Measurements from ENCODE around the gene PLXDC2.

The PLXDC2 gene

GRCh38 chr10:20109613-20110012, 293.4 kb downstream of the PLXDC2 start:
- H3K36me3 ChIP-seq (ENCODE audit: insufficient read depth, low read length) = no peaks in the 10 kb centered on the region
- H3K4me3 ChIP-seq (ENCODE audit: low read depth in 1 of 2, low read length in 2 of 2) = no peak overlapping the region
- no peaks in the 10 kb centered on the region for H3K9me3 ChIP-seq (ENCODE audit: low read length)
- H3K9ac ChIP-seq (ENCODE audit: low read length) = no peak overlapping the region
- H3K27ac ChIP-seq (ENCODE audit: low read depth, low read length) = no peak overlapping the region
- no peaks in the 10 kb centered on the region for H3K27me3 ChIP-seq (ENCODE audit: control insufficient read depth in 1 of 2, insufficient read depth in 2 of 2, low read length in 2 of 2)
- H3K4me1 ChIP-seq (ENCODE audit: insufficient read depth, low read length) = no peaks in the 10 kb centered on the region

GRCh38 chr10:20110125-20111100, 294.2 kb downstream of the PLXDC2 start:
- H3K27me3 ChIP-seq (ENCODE audit: control insufficient read depth in 1 of 2, insufficient read depth in 2 of 2, low read length in 2 of 2) = no peaks in the 10 kb centered on the region
- no peaks in the 10 kb centered on the region for H3K36me3 ChIP-seq (ENCODE audit: insufficient read depth, low read length)
- H3K27ac ChIP-seq (ENCODE audit: low read depth, low read length) = no peak overlapping the region
- no peaks in the 10 kb centered on the region for H3K9me3 ChIP-seq (ENCODE audit: low read length)
- H3K9ac ChIP-seq (ENCODE audit: low read length) = no peak overlapping the region
- H3K4me3 ChIP-seq (ENCODE audit: low read depth in 1 of 2, low read length in 2 of 2) = no peak overlapping the region
- H3K4me1 ChIP-seq (ENCODE audit: insufficient read depth, low read length) = no peaks in the 10 kb centered on the region

- Histone ChIP-seq H3K9me3 (ENCODE audit: low read length) (no peaks in the 10 kb centered on the region), H3K27ac (ENCODE audit: low read depth, low read length) (no peak overlapping the region)
Measured at GRCh38 chr10:20114179-20114578, 297.9 kb downstream of the PLXDC2 start.

GRCh38 chr10:20115894-20116293, 299.7 kb downstream of the PLXDC2 start:
- no peak overlapping the region for H3K9ac ChIP-seq (ENCODE audit: low read length)
- no peaks in the 10 kb centered on the region for H3K9me3 ChIP-seq (ENCODE audit: low read length)
- no peak overlapping the region for H3K4me3 ChIP-seq (ENCODE audit: low read depth in 1 of 2, low read length in 2 of 2)
- no peaks in the 10 kb centered on the region for H3K36me3 ChIP-seq (ENCODE audit: insufficient read depth, low read length)
- H3K27me3 ChIP-seq (ENCODE audit: control insufficient read depth in 1 of 2, insufficient read depth in 2 of 2, low read length in 2 of 2) = no peaks in the 10 kb centered on the region
- no peak overlapping the region for H3K27ac ChIP-seq (ENCODE audit: low read depth, low read length)
- no peaks in the 10 kb centered on the region for H3K4me1 ChIP-seq (ENCODE audit: insufficient read depth, low read length)

More at GRCh38 chr10:20114179-20114578, 297.9 kb downstream of the PLXDC2 start:
- H3K4me3 ChIP-seq (ENCODE audit: low read depth in 1 of 2, low read length in 2 of 2) = no peak overlapping the region
- no peaks in the 10 kb centered on the region for H3K4me1 ChIP-seq (ENCODE audit: insufficient read depth, low read length)
- no peaks in the 10 kb centered on the region for H3K36me3 ChIP-seq (ENCODE audit: insufficient read depth, low read length)
- H3K27me3 ChIP-seq (ENCODE audit: control insufficient read depth in 1 of 2, insufficient read depth in 2 of 2, low read length in 2 of 2) = no peaks in the 10 kb centered on the region
- H3K9ac ChIP-seq (ENCODE audit: low read length) = no peak overlapping the region

GRCh38 chr10:20117471-20117870, 301.2 kb downstream of the PLXDC2 start:
- H3K36me3 ChIP-seq (ENCODE audit: insufficient read depth, low read length) = no peaks in the 10 kb centered on the region
- no peaks in the 10 kb centered on the region for H3K9me3 ChIP-seq (ENCODE audit: low read length)

GRCh38 chr10:20118119-20118518, 301.9 kb downstream of the PLXDC2 start:
- Histone ChIP-seq H3K36me3 (ENCODE audit: insufficient read depth, low read length) (no peaks in the 10 kb centered on the region), H3K4me1 (ENCODE audit: insufficient read depth, low read length) (no peaks in the 10 kb centered on the region), H3K27me3 (ENCODE audit: control insufficient read depth in 1 of 2, insufficient read depth in 2 of 2, low read length in 2 of 2) (no peaks in the 10 kb centered on the region), H3K27ac (ENCODE audit: low read depth, low read length) (no peak overlapping the region), H3K9ac (ENCODE audit: low read length) (no peak overlapping the region), H3K4me3 (ENCODE audit: low read depth in 1 of 2, low read length in 2 of 2) (no peak overlapping the region), H3K9me3 (ENCODE audit: low read length) (no peaks in the 10 kb centered on the region)

More at GRCh38 chr10:20117471-20117870, 301.2 kb downstream of the PLXDC2 start:
- no peaks in the 10 kb centered on the region for H3K4me1 ChIP-seq (ENCODE audit: insufficient read depth, low read length)
- no peak overlapping the region for H3K27ac ChIP-seq (ENCODE audit: low read depth, low read length)
- H3K9ac ChIP-seq (ENCODE audit: low read length) = no peak overlapping the region
- H3K27me3 ChIP-seq (ENCODE audit: control insufficient read depth in 1 of 2, insufficient read depth in 2 of 2, low read length in 2 of 2) = no peaks in the 10 kb centered on the region
- no peak overlapping the region for H3K4me3 ChIP-seq (ENCODE audit: low read depth in 1 of 2, low read length in 2 of 2)

GRCh38 chr10:20128811-20129210, 312.6 kb downstream of the PLXDC2 start:
- H3K9ac ChIP-seq (ENCODE audit: low read length) = no peak overlapping the region
- peaks cover 1% of the 10 kb centered on the region for H3K9me3 ChIP-seq (ENCODE audit: low read length)
- H3K27ac ChIP-seq (ENCODE audit: low read depth, low read length) = no peak overlapping the region
- no peaks in the 10 kb centered on the region for H3K36me3 ChIP-seq (ENCODE audit: insufficient read depth, low read length)
- no peaks in the 10 kb centered on the region for H3K4me1 ChIP-seq (ENCODE audit: insufficient read depth, low read length)
- no peak overlapping the region for H3K4me3 ChIP-seq (ENCODE audit: low read depth in 1 of 2, low read length in 2 of 2)
- H3K27me3 ChIP-seq (ENCODE audit: control insufficient read depth in 1 of 2, insufficient read depth in 2 of 2, low read length in 2 of 2) = no peaks in the 10 kb centered on the region

- Histone ChIP-seq H3K27ac (ENCODE audit: low read depth, low read length) (no peak overlapping the region), H3K4me3 (ENCODE audit: low read depth in 1 of 2, low read length in 2 of 2) (no peak overlapping the region), H3K4me1 (ENCODE audit: insufficient read depth, low read length) (no peaks in the 10 kb centered on the region), H3K9me3 (ENCODE audit: low read length) (peaks cover 8% of the 10 kb centered on the region), H3K36me3 (ENCODE audit: insufficient read depth, low read length) (no peaks in the 10 kb centered on the region), H3K9ac (ENCODE audit: low read length) (no peak overlapping the region), H3K27me3 (ENCODE audit: control insufficient read depth in 1 of 2, insufficient read depth in 2 of 2, low read length in 2 of 2) (no peaks in the 10 kb centered on the region)
Measured at GRCh38 chr10:20132816-20133215, 316.6 kb downstream of the PLXDC2 start.

GRCh38 chr10:20133669-20134189, 317.5 kb downstream of the PLXDC2 start:
- H3K9ac ChIP-seq (ENCODE audit: low read length) = no peak overlapping the region
- H3K27me3 ChIP-seq (ENCODE audit: control insufficient read depth in 1 of 2, insufficient read depth in 2 of 2, low read length in 2 of 2) = no peaks in the 10 kb centered on the region
- no peaks in the 10 kb centered on the region for H3K4me1 ChIP-seq (ENCODE audit: insufficient read depth, low read length)
- H3K4me3 ChIP-seq (ENCODE audit: low read depth in 1 of 2, low read length in 2 of 2) = no peak overlapping the region
- no peak overlapping the region for H3K27ac ChIP-seq (ENCODE audit: low read depth, low read length)
- H3K9me3 ChIP-seq (ENCODE audit: low read length) = peaks cover 8% of the 10 kb centered on the region
- no peaks in the 10 kb centered on the region for H3K36me3 ChIP-seq (ENCODE audit: insufficient read depth, low read length)

- no peak overlapping the region for H3K27ac ChIP-seq (ENCODE audit: low read depth, low read length)
- H3K4me3 ChIP-seq (ENCODE audit: low read depth in 1 of 2, low read length in 2 of 2) = no peak overlapping the region
- no peak overlapping the region for H3K9ac ChIP-seq (ENCODE audit: low read length)
- H3K4me1 ChIP-seq (ENCODE audit: insufficient read depth, low read length) = no peaks in the 10 kb centered on the region
- no peaks in the 10 kb centered on the region for H3K9me3 ChIP-seq (ENCODE audit: low read length)
- H3K27me3 ChIP-seq (ENCODE audit: control insufficient read depth in 1 of 2, insufficient read depth in 2 of 2, low read length in 2 of 2) = no peaks in the 10 kb centered on the region
- no peaks in the 10 kb centered on the region for H3K36me3 ChIP-seq (ENCODE audit: insufficient read depth, low read length)
Measured at GRCh38 chr10:20142311-20142710, 326.1 kb downstream of the PLXDC2 start.

GRCh38 chr10:20144268-20144667, 328.0 kb downstream of the PLXDC2 start:
- H3K36me3 ChIP-seq (ENCODE audit: insufficient read depth, low read length) = no peaks in the 10 kb centered on the region
- H3K9ac ChIP-seq (ENCODE audit: low read length) = no peak overlapping the region
- H3K4me3 ChIP-seq (ENCODE audit: low read depth in 1 of 2, low read length in 2 of 2) = no peak overlapping the region
- H3K27ac ChIP-seq (ENCODE audit: low read depth, low read length) = no peak overlapping the region
- H3K9me3 ChIP-seq (ENCODE audit: low read length) = no peaks in the 10 kb centered on the region
- H3K27me3 ChIP-seq (ENCODE audit: control insufficient read depth in 1 of 2, insufficient read depth in 2 of 2, low read length in 2 of 2) = no peaks in the 10 kb centered on the region
- no peaks in the 10 kb centered on the region for H3K4me1 ChIP-seq (ENCODE audit: insufficient read depth, low read length)

All from muscle layer of colon (tissue), 2 donors.